Mammary epithelial cell (primary cell): ENCODE results near the gene DNMBP.

Source experiments
- CTCF ChIP-seq, 2 donors: IDR thresholded peaks in 1 of 2; conservative IDR thresholded peaks in 1 of 2; 2 replicates each; pipeline ENCODE4 v1.5.1; 2011 to 2012; ENCODE audit warnings: inconsistent platforms in 2 of 2, low read length in 2 of 2, mild to moderate bottlenecking in 2 of 2, control low read depth in 1 of 2, low read depth in 1 of 2; ENCODE audit not compliant: insufficient read depth in 1 of 2; ENCODE audit errors: extremely low read depth in 1 of 2
- EZH2 ChIP-seq: IDR thresholded peaks from 2 replicates; pipeline ENCODE4 v1.6.1; 2012; ENCODE audit warnings: low read length, inconsistent platforms, borderline replicate concordance

GRCh38 chr10:99921948-99922347 is 87.8 kb downstream of the DNMBP start:
- TF ChIP-seq CTCF (conservative IDR thresholded peaks at IDR 0.05 in 1 of 2, IDR thresholded peaks at IDR 0.05 in 1 of 2; ENCODE audit: extremely low read depth in 1 of 2, insufficient read depth in 1 of 2, low read depth in 1 of 2, low read length in 2 of 2) (no peak), EZH2 (no peak)
